A673 (cell line): Measurements from ENCODE around the gene LCORL. TPM values are rescaled to one million over a fixed set of nuclear protein-coding genes. Genes with fewer than 3 reads are reported as not detected.

ENCODE experiments used
- BruUV-seq: library from RNA; stranded (reverse); fragments of 400-500 nt; replicated peaks from 2 replicates; lab custom pipeline; 2021; lab: Mats Ljungman, UMichigan
- CTCF ChIA-PET: fragments of 300-600 bp; sonication (Branson Sonifier 250); formaldehyde crosslinking; loops from one replicate; lab custom pipeline; 2022; ENCODE audit warnings: antibody characterized with exemption; lab: Charles Lee
- POLR2A ChIA-PET: fragments of 300-600 bp; sonication (Branson Sonifier 250); formaldehyde crosslinking; loops from one replicate; lab custom pipeline; 2022; ENCODE audit warnings: antibody characterized with exemption; ENCODE audit not compliant: low non-redundant PET; lab: Charles Lee
- DNase-seq: peaks from one replicate; pipeline ENCODE4 v3.0.0-alpha.2; 2015; ENCODE audit warnings: low spot score
- H3K27ac ChIP-seq: fragments of 200-600 bp; sonication (generic); 2 replicates; pipeline ENCODE4 v1.5.1; 2016; ENCODE audit warnings: mixed run types, low read depth, mild to moderate bottlenecking, mixed read lengths, antibody characterized with exemption, low read length; ENCODE audit not compliant: poor library complexity, severe bottlenecking
- H3K27me3 ChIP-seq: fragments of 200-600 bp; sonication (generic); replicated peaks from 2 replicates; pipeline ENCODE4 v1.6.1; 2017; ENCODE audit warnings: mixed run types, low read depth, mild to moderate bottlenecking, mixed read lengths, antibody characterized with exemption, low read length; ENCODE audit not compliant: insufficient read depth, poor library complexity
- H3K36me3 ChIP-seq: fragments of 200-600 bp; sonication (generic); 2 replicates; pipeline ENCODE4 v1.6.1; 2016; ENCODE audit warnings: mixed run types, mild to moderate bottlenecking, mixed read lengths, antibody characterized with exemption, low read length; ENCODE audit not compliant: insufficient read depth, poor library complexity, severe bottlenecking
- H3K4me1 ChIP-seq: fragments of 200-600 bp; sonication (generic); 2 replicates; pipeline ENCODE4 v1.6.1; 2017; ENCODE audit warnings: mixed run types, mild to moderate bottlenecking, mixed read lengths, antibody characterized with exemption, low read length; ENCODE audit not compliant: insufficient read depth, poor library complexity, severe bottlenecking
- H3K4me3 ChIP-seq: fragments of 200-600 bp; sonication (generic); 2 replicates; pipeline ENCODE4 v1.5.1; 2016; ENCODE audit warnings: low read depth, mixed run types, mild to moderate bottlenecking, mixed read lengths, low read length; ENCODE audit not compliant: poor library complexity, severe bottlenecking
- H3K9me3 ChIP-seq: fragments of 200-600 bp; sonication (generic); 2 replicates; pipeline ENCODE4 v1.6.1; 2016; ENCODE audit warnings: mixed run types, low read depth, mild to moderate bottlenecking, mixed read lengths, antibody characterized with exemption, low read length; ENCODE audit not compliant: poor library complexity, severe bottlenecking
- EZH2 ChIP-seq: fragments of 200-600 bp; sonication (generic); IDR thresholded peaks from 2 replicates; pipeline ENCODE4 v1.6.1; 2017; ENCODE audit warnings: borderline replicate concordance, low read depth, mild to moderate bottlenecking, mixed read lengths, antibody characterized with exemption, low read length; ENCODE audit not compliant: poor library complexity, severe bottlenecking
- intact Hi-C: fragments of 100-400 bp; cut with micrococcal nuclease; formaldehyde crosslinking; loops from one replicate; pipeline ENCODE4 v1.10.0; 2022; ENCODE audit not compliant: unreplicated experiment
- total RNA-seq: library from RNA; stranded (reverse); gene quantifications from 2 replicates; pipeline ENCODE4 v1.2.3, GENCODE V29; 2021
- TF ChIP-seq, protein P1 (sequence below): fragments of 300-800, 200-600 bp; sonication (generic); conservative IDR thresholded peaks from 2 replicates; pipeline ENCODE4 v1.5.1; 2017; ENCODE audit warnings: low read depth, mild to moderate bottlenecking, antibody characterized with exemption, low read length, moderate library complexity, mixed read lengths

The LCORL gene
- total RNA-seq, 1 experiment from 2014 or later, result 29.7 TPM

DNA sequence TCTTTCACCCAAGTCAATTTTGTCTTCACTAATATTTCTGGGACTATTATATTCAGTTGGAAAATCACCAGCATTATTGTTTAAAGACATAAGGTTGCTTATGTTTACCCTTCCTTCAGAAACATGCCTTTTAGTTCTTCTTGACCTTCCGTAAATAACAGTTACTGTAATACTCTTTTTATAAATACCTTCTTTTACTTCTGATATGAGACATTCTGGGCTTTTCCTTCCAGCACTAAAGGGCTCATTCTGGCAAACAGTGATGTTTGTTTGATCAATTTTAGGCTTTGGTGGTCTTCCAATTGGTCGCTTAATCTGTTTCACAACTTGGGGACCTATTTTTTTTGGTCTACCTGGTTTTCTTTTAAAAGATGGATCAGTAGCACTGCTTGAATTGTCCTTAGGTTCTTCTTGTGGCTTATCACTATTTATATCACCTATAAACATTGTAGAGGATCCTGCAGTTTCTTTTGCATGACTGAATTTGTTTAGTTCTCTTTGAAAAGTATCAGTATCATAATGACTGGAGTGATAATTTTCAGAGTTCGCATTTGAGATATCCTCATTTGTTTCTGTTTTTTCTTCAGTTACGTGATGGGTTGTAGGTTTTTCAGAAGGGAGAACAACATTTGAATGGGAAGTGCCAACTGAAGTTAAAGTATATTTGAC, 146.0 kb downstream of the LCORL start:
- Histone ChIP-seq H3K36me3 (no peaks in the 10 kb centered on the region), H3K27me3 (no peaks in the 10 kb centered on the region), H3K4me1 (no peaks in the 10 kb centered on the region), H3K4me3 (no peak overlapping the region), H3K27ac (no peak overlapping the region), H3K9me3 (no peaks in the 10 kb centered on the region)
- POLR2A ChIA-PET, result interaction anchor here (0.6 kb wide), 1 partner anchor 14 kb away, joined by 3 read pairs; no protein-coding TSS in a partner anchor
- DNase-seq, result no peak
- intact Hi-C loops, result no loop called here
- BruUV-seq, result no TSS peak
- TF ChIP-seq EZH2, result no peak
- TF ChIP-seq, protein P1, sequence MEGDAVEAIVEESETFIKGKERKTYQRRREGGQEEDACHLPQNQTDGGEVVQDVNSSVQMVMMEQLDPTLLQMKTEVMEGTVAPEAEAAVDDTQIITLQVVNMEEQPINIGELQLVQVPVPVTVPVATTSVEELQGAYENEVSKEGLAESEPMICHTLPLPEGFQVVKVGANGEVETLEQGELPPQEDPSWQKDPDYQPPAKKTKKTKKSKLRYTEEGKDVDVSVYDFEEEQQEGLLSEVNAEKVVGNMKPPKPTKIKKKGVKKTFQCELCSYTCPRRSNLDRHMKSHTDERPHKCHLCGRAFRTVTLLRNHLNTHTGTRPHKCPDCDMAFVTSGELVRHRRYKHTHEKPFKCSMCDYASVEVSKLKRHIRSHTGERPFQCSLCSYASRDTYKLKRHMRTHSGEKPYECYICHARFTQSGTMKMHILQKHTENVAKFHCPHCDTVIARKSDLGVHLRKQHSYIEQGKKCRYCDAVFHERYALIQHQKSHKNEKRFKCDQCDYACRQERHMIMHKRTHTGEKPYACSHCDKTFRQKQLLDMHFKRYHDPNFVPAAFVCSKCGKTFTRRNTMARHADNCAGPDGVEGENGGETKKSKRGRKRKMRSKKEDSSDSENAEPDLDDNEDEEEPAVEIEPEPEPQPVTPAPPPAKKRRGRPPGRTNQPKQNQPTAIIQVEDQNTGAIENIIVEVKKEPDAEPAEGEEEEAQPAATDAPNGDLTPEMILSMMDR, result no peak
- CTCF ChIA-PET, result no interaction called here

DNA sequence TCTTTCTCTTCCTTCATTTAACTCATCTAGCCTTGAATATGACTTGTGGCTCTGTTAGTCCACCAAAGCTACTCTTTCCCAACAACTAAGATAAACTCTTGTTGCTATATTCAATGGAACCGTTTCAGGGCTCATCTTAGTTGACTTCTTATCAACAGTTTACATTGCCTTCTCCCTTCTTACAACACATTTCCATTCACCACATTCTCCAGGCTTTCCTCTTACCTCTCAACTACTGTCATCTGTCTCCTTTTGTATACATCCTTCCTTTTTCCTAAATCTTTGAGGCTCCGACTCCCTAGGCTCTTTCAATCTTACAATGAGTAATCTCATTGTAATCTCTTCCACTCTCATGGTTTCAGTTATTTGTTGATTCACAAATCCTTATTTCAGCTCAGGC, 152.2 kb downstream of the LCORL start:
- Histone ChIP-seq H3K4me1 (no peaks in the 10 kb centered on the region), H3K9me3 (no peaks in the 10 kb centered on the region), H3K27me3 (no peaks in the 10 kb centered on the region), H3K27ac (no peak overlapping the region), H3K4me3 (no peak overlapping the region), H3K36me3 (no peaks in the 10 kb centered on the region)
- TF ChIP-seq EZH2, result no peak
- TF ChIP-seq, protein P1, result no peak
- BruUV-seq, result no TSS peak
- ChIA-PET POLR2A (no interaction called here), CTCF (no interaction called here)
- intact Hi-C loops, result no loop called here
- no peak for DNase-seq

DNA sequence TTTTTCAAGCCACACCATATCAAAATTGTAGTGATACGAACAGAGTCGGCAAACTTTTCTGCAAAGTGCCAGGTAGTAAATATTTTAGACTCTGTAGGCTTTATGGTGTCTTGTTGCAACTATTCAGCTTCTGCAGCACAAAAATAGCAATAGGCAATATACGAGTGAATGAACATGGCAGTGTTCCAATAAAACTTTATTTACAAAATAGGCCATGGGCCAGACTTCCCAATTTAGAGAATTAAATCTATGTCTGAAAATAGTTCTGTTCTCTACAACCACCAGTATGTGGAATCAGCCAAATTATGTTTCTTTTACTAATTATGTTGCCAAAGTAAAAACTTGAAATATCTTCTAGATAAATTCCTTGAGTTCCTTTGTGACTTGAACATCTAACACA, 154.3 kb downstream of the LCORL start:
- no peak for TF ChIP-seq EZH2
- TF ChIP-seq, protein P1, result no peak
- CTCF ChIA-PET, result no interaction called here
- POLR2A ChIA-PET, result no interaction called here
- BruUV-seq, result no TSS peak
- H3K27ac ChIP-seq, result no peak overlapping the region
- no peaks in the 10 kb centered on the region for H3K4me1 ChIP-seq
- peaks cover 2% of the 10 kb centered on the region for H3K9me3 ChIP-seq
- no peak overlapping the region for H3K4me3 ChIP-seq
- intact Hi-C loops, result no loop called here
- no peak for DNase-seq
- H3K27me3 ChIP-seq, result no peaks in the 10 kb centered on the region
- H3K36me3 ChIP-seq, result no peaks in the 10 kb centered on the region
